Left cardiac atrium (tissue), 4 donors: ENCODE results near the gene ARRDC1. TPM values are rescaled to one million over a fixed set of nuclear protein-coding genes. Genes with fewer than 3 reads are reported as not detected.
"Not testable (repeated sequence)": the region's sequence is repeated elsewhere in the genome, so short reads cannot be mapped to it uniquely, and the experiment has no call there.

Source experiments
- ATAC-seq, 2 donors: fragments of 200-7000 bp; cut with Tn5 transposase; one replicate each; pipeline ENCODE4 v1.9.1; 2020; ENCODE audit warnings: mild to moderate bottlenecking in 2 of 2, moderate library complexity in 2 of 2
- DNase-seq: peaks from one replicate; pipeline ENCODE4 v3.0.0-alpha.2; 2020
- intact Hi-C, 2 donors: fragments of 100-400 bp; cut with DNase I; formaldehyde crosslinking; loops; one replicate each; pipeline versions ENCODE4 v1.14.1 to v1.15.1; 2022 to 2023
- total RNA-seq, 2 donors: library from RNA; stranded (reverse); fragmentation: NEBNext Ultra II Directional; extraction: Animal tissue kit (Norgen Biotek cat#: 25700); gene quantifications; one replicate each; pipeline ENCODE4 v1.2.1, GENCODE V29; 2021
- donor health status: DM: no; HTN: yes; CAD: no.
- donor health status: DM: no; HTN: yes; CAD: no; lungs with severe emphysema.
- donor health status: DM: yes; HTN: yes; CAD: no.
- donor health status: Dilated cardiomyopathy.

ARRDC1 gene
- total RNA-seq, 2 donors from 2014 or later, result 17.3 to 20.0 TPM

GRCh38 chr9:137606734-137607138 is 1.2 kb downstream of the ARRDC1 start:
- no peak for ATAC-seq

GRCh38 chr9:137607141-137607857 is 1.8 kb downstream of the ARRDC1 start:
- ATAC-seq, result peak in 1 of 2 donors; percentile 10
- DNase-seq, result no peak

More at GRCh38 chr9:137606734-137607138, 1.2 kb downstream of the ARRDC1 start:
- peak; percentile 44 for DNase-seq
- intact Hi-C loops, result no loop called here

GRCh38 chr9:137610944-137611343 is 5.5 kb downstream of the ARRDC1 start:
- ATAC-seq (no peak), DNase-seq (no peak)
- intact Hi-C loops, result no loop called here

More at GRCh38 chr9:137607141-137607857, 1.8 kb downstream of the ARRDC1 start:
- intact Hi-C loops, result no loop called here

GRCh38 chr9:137611623-137612609 is 6.4 kb downstream of the ARRDC1 start:
- DNase-seq (peak; percentile 70), ATAC-seq (peak; percentile 7 to 73)
- intact Hi-C loops, result no loop called here

- no peak for ATAC-seq
- no peak for DNase-seq
- intact Hi-C loops, result no loop called here
Measured at GRCh38 chr9:137612741-137613142, 7.3 kb downstream of the ARRDC1 start.

- DNase-seq, result no peak
- ATAC-seq, result no peak
- intact Hi-C loops, result no loop called here
Measured at GRCh38 chr9:137613259-137613658, 7.8 kb downstream of the ARRDC1 start.

GRCh38 chr9:137613738-137614523 is 8.4 kb downstream of the ARRDC1 start:
- no peak for DNase-seq
- no peak for ATAC-seq
- intact Hi-C loops, result no loop called here

GRCh38 chr9:137614631-137615386 is 9.3 kb downstream of the ARRDC1 start:
- no peak for ATAC-seq
- DNase-seq, result no peak
- intact Hi-C loops, result no loop called here

- intact Hi-C loops, result no loop called here
- DNase-seq, result no peak
Measured at GRCh38 chr9:137615387-137615871, 9.9 kb downstream of the ARRDC1 start.

GRCh38 chr9:137618105-137619067 is 12.9 kb downstream of the ARRDC1 start, which contains the start of gene EHMT1:
EHMT1 (plus strand) TSS chr9:137619005; CDS start chr9:137619029, 24 bp downstream.
- DNase-seq (peak; percentile 88), ATAC-seq (peak; percentile 86 to 94)
- intact Hi-C loops, result no loop called here

More at GRCh38 chr9:137615387-137615871, 9.9 kb downstream of the ARRDC1 start:
- no peak for ATAC-seq

- DNase-seq, result no peak
- peak; percentile 5 to 16 for ATAC-seq
- intact Hi-C loops, result no loop called here
Measured at GRCh38 chr9:137619240-137620047, 14.0 kb downstream of the ARRDC1 start.

GRCh38 chr9:137620048-137620405 is 14.5 kb downstream of the ARRDC1 start:
- DNase-seq (no peak), ATAC-seq (no peak)
- intact Hi-C loops, result no loop called here

GRCh38 chr9:137620581-137620980 is 15.1 kb downstream of the ARRDC1 start:
- DNase-seq, result no peak
- intact Hi-C loops, result no loop called here
- no peak for ATAC-seq

- intact Hi-C loops, result no loop called here
- no peak for ATAC-seq
- DNase-seq, result no peak
Measured at GRCh38 chr9:137621131-137621757, 15.8 kb downstream of the ARRDC1 start.

- DNase-seq, intact Hi-C loops, ATAC-seq: not testable (repeated sequence)
Measured at GRCh38 chr9:137622211-137622610, 16.7 kb downstream of the ARRDC1 start.

- intact Hi-C loops, result no loop called here
- no peak for ATAC-seq
- DNase-seq, result no peak
Measured at GRCh38 chr9:137626464-137626863, 21.0 kb downstream of the ARRDC1 start.
